Testis (tissue), 3 donors: ENCODE results near the gene LUZP1. TPM values are rescaled to one million over a fixed set of nuclear protein-coding genes. Genes with fewer than 3 reads are reported as not detected.

Experiments
- DNase-seq: peaks from one replicate; pipeline ENCODE4 v3.0.0-alpha.2; 2019
- H3K27ac ChIP-seq, 2 donors: fragments of 200-600 bp; sonication (generic); one replicate each; pipeline ENCODE4 v1.5.1; 2019
- H3K27me3 ChIP-seq: fragments of 200-600 bp; sonication (generic); one replicate; pipeline ENCODE4 v1.5.1; 2019
- H3K36me3 ChIP-seq: fragments of 200-600 bp; sonication (generic); one replicate; pipeline ENCODE4 v1.5.1; 2017; ENCODE audit warnings: low read depth; ENCODE audit errors: missing control alignments
- H3K4me1 ChIP-seq: fragments of 200-600 bp; sonication (generic); one replicate; pipeline ENCODE4 v1.5.1; 2019
- H3K4me3 ChIP-seq, 2 donors: fragments of 200-600 bp; sonication (generic); one replicate each; pipeline ENCODE4 v1.5.1; 2017 to 2019
- H3K9me3 ChIP-seq: fragments of 200-600 bp; sonication (generic); one replicate; pipeline ENCODE4 v1.5.1; 2017
- POLR2A ChIP-seq: fragments of 450-650 bp; IDR thresholded peaks from one replicate; pipeline ENCODE4 v1.6.1; 2017; ENCODE audit warnings: antibody characterized with exemption, mild to moderate bottlenecking, moderate library complexity
- WGBS, 2 donors: methylation state at CpG; one replicate each; pipeline ENCODE4 v1.1.5; 2018; 5-methylcytosine and 5-hydroxymethylcytosine counted together
- intact Hi-C: fragments of 100-400 bp; cut with DNase I; formaldehyde crosslinking; loops from one replicate; pipeline ENCODE4 v1.15.1; 2023; ENCODE audit warnings: low total_unique reads
- microRNA-seq, 2 donors: library from miRNA; unstranded; fragments of <30 nt; microRNA quantifications; one replicate each; pipeline ENCODE4, GENCODE V29; 2016; ENCODE audit warnings: borderline number of aligned reads in 2 of 2, borderline replicate concordance in 1 of 2
- polyA plus RNA-seq: library from polyadenylated mRNA; stranded (reverse); fragments of 350-450 nt; fragmentation: Illumina TruSeq; extraction: RNeasy Lipid Tissue Mini Kit (QIAGEN cat#74804); gene quantifications from one replicate; pipeline ENCODE4 v1.2.3, GENCODE V29; 2014; ENCODE audit warnings: low read depth, low replicate concordance; ENCODE audit not compliant: insufficient read depth
- small RNA-seq, 2 donors: library from RNA; depleted of rRNA; stranded (forward); fragments of <200 nt; gene quantifications; one replicate each; pipeline ENCODE3, GENCODE V24; 2016
- total RNA-seq, 2 donors: library from RNA; depleted of rRNA; stranded (reverse); fragments of >200 nt; gene quantifications; one replicate each; pipeline ENCODE4 v1.2.3, GENCODE V29; 2016
- TF ChIP-seq, protein P1 (sequence below), 3 experiments: fragments of 450-650 bp in 2 of 3; fragments of 200-600 bp in 1 of 3; sonication (generic) in 1 of 3; IDR thresholded peaks; one replicate each; pipeline ENCODE4 v1.5.1; 2016 to 2019; ENCODE audit warnings: antibody characterized with exemption in 3 of 3, mild to moderate bottlenecking in 2 of 3, moderate library complexity in 1 of 3

LUZP1 gene
- total and polyA plus RNA-seq, 3 donors from 2014 or later = 14.4 to 36.2 (median 20.3) TPM

DNA sequence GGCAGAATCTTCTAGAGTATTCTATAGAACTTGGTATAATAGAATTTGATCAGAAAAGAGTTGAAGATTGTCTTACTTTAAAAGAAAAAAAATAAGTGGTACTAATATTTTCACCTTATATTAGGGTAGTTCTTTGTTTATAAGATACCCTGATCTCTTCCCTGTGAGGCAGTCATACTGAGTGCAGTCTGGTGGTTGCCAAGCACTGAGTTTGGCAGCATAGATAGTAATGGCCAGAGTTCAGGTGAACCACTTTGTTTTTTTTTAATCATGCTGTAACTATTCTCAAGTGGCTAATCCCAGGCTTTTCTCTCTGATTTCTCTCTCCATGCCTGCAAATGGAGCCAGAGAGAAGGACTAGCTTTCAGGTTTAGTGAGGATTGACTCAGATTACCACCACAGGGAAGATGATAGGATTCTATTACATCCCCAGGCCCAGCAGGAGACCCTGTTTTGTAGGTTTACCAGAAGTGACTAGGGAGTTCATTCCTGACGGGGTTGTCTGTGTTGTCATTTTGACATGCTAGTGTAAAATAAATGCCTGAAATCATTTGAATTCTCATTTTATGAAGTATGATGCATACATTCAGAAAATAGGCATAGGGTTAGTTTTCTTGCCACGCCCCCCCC lies 132.7 kb downstream of the LUZP1 start:
- 78 to 87% methylated on average over 2 of the region's 2 CpGs for WGBS, 2 donors
- intact Hi-C loops = no loop called here

More for the DNA sequence above, 132.7 kb downstream of the LUZP1 start:
- Histone ChIP-seq H3K27me3 (no peaks in the 10 kb centered on the region), H3K4me3 (no peak overlapping the region), H3K27ac (no peak overlapping the region), H3K9me3 (no peaks in the 10 kb centered on the region), H3K36me3 (no peaks in the 10 kb centered on the region), H3K4me1 (no peaks in the 10 kb centered on the region)
- DNase-seq = no peak
- TF ChIP-seq POLR2A = no peak
- TF ChIP-seq, protein P1, sequence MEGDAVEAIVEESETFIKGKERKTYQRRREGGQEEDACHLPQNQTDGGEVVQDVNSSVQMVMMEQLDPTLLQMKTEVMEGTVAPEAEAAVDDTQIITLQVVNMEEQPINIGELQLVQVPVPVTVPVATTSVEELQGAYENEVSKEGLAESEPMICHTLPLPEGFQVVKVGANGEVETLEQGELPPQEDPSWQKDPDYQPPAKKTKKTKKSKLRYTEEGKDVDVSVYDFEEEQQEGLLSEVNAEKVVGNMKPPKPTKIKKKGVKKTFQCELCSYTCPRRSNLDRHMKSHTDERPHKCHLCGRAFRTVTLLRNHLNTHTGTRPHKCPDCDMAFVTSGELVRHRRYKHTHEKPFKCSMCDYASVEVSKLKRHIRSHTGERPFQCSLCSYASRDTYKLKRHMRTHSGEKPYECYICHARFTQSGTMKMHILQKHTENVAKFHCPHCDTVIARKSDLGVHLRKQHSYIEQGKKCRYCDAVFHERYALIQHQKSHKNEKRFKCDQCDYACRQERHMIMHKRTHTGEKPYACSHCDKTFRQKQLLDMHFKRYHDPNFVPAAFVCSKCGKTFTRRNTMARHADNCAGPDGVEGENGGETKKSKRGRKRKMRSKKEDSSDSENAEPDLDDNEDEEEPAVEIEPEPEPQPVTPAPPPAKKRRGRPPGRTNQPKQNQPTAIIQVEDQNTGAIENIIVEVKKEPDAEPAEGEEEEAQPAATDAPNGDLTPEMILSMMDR (IDR thresholded peaks at IDR 0.05) = no peak

Small RNA genes lying within 50 kb of the gene (microRNA-seq; reads per million reads assigned to microRNA genes)
- gene MIR3115 (0 reads per million in 2 donors), gene MIR4419A (0 reads per million in 2 donors)

Small RNA genes lying within 50 kb of the gene (small RNA-seq; reads per million reads assigned to genes)
- gene MIR3115 (0 reads per million in 2 donors), gene MIR4419A (0 reads per million in 2 donors), gene RNU6-135P (0 reads per million in 2 donors), gene RNU6-514P (0 reads per million in 2 donors)

Other genes with a start within 250 kb of the LUZP1 start
- 1 to 10 TPM in 1 of 2 donors, under 1 TPM in 1; 0.50 to 1.6 TPM for gene LACTBL1, start 196.0 kb downstream of the LUZP1 start, total RNA-seq
- gene LACTBL1, start 196.0 kb downstream of the LUZP1 start, polyA plus RNA-seq = not detected
- gene TEX46, start 153.0 kb downstream of the LUZP1 start, total RNA-seq = 10 to 100 TPM; 13.8 to 39.9 TPM
- 98.6 TPM for gene TEX46, start 153.0 kb downstream of the LUZP1 start, polyA plus RNA-seq
- gene KDM1A, start 149.4 kb downstream of the LUZP1 start, total RNA-seq = 100 to 1,000 TPM; 131 to 157 TPM
- 238 TPM for gene KDM1A, start 149.4 kb downstream of the LUZP1 start, polyA plus RNA-seq
- gene HTR1D, start 48.6 kb upstream of the LUZP1 start, total RNA-seq = under 1 TPM in 1 of 2 donors, not detected in 1; 0.19 TPM
- gene HTR1D, start 48.6 kb upstream of the LUZP1 start, polyA plus RNA-seq = 0.70 TPM
- gene HNRNPR, start 175.4 kb upstream of the LUZP1 start, total RNA-seq = 10 to 100 TPM; 93.8 to 95.8 TPM
- 89.6 TPM for gene HNRNPR, start 175.4 kb upstream of the LUZP1 start, polyA plus RNA-seq
- gene ZNF436, start 201.0 kb upstream of the LUZP1 start, total RNA-seq = 10 to 100 TPM; 26.7 to 29.0 TPM
- gene ZNF436, start 201.0 kb upstream of the LUZP1 start, polyA plus RNA-seq = 24.6 TPM